Stimulated activated CD4-positive, alpha-beta T cell treated with anti-CD3 and anti-CD28 coated beads, TNF-alpha, amount 100 ng/mL, for 1 hour (primary cell): ENCODE measurements around the gene XPR1.
A peak's percentile ranks its signal among the peaks of the same experiment; 100 is the strongest.

Experiments used
- DNase-seq, 3 donors: peaks; one replicate each; pipeline ENCODE4 v3.0.0-alpha.2; 2020; ENCODE audit warnings: low read depth in 3 of 3, low spot score in 1 of 3

The XPR1 gene

GRCh38 chr1:180631766-180632325, at the start of gene XPR1:
XPR1 (plus strand) TSS chr1:180632022; CDS start chr1:180632202, 180 bp downstream.
- DNase-seq: peak; percentile 97

GRCh38 chr1:180584869-180585268, 47.0 kb upstream of the XPR1 start:
- no peak for DNase-seq

GRCh38 chr1:180585994-180586359, 45.8 kb upstream of the XPR1 start:
- no peak for DNase-seq

DNA sequence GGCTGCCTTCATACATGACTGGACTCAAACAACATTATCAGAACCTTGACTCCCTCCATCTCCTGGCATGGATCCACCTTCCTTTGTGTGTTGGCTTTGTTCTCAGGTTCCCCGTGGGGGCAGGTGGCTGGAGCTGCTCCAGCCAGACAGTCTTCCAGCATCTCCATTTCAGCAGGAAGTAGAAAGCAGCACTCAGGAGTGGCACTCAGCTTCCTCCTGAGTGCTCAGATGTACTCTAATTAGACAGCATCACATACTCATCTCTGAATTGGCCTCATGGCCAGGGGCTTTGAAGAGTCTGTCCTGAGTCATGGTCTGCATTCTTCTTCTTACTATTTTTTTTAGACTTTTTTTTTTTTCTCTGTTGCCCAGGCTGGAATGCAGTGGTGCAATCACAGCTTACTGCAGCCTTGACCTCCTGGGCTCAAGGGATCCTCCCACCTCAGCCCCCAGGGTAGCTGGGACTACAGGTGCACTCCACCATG, 45.1 kb upstream of the XPR1 start:
- no peak for DNase-seq

GRCh38 chr1:180588121-180588520, 43.7 kb upstream of the XPR1 start:
- no peak for DNase-seq

- DNase-seq: no peak
Measured at GRCh38 chr1:180590889-180591288, 40.9 kb upstream of the XPR1 start.

- DNase-seq: no peak
Measured at GRCh38 chr1:180593382-180593781, 38.4 kb upstream of the XPR1 start.

GRCh38 chr1:180594723-180595122, 37.1 kb upstream of the XPR1 start:
- no peak for DNase-seq

DNA sequence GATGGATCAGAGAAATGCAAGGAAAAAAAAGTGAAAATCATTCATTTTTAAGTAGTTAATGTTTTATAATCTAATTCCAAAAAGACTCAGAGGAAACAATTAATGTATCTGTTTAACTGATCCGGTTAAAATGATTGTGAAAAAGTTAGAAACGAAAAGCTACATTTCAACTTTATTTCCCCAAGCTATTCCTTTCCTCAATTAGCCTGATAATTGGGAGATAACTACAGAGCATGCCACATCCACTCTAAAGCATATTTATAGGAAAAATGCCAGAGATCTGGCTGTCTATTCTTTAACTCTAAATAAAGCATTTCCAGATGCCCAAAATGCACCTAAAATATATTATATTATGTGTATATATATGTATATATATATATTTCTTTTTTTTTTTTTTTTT, 35.9 kb upstream of the XPR1 start:
- DNase-seq: no peak

GRCh38 chr1:180597520-180597919, 34.3 kb upstream of the XPR1 start:
- no peak for DNase-seq

GRCh38 chr1:180598333-180598974, 33.4 kb upstream of the XPR1 start:
- no peak for DNase-seq

- no peak for DNase-seq
Measured at GRCh38 chr1:180600343-180600742, 31.5 kb upstream of the XPR1 start.

- no peak for DNase-seq
Measured at GRCh38 chr1:180601512-180601911, 30.3 kb upstream of the XPR1 start.

- DNase-seq: no peak
Measured at GRCh38 chr1:180603223-180603849, 28.5 kb upstream of the XPR1 start.

- no peak for DNase-seq
Measured at GRCh38 chr1:180603850-180604226, 28.0 kb upstream of the XPR1 start.

- DNase-seq: no peak
Measured at GRCh38 chr1:180606155-180606554, 25.7 kb upstream of the XPR1 start.

GRCh38 chr1:180609643-180610555, 21.9 kb upstream of the XPR1 start:
- DNase-seq: no peak

DNA sequence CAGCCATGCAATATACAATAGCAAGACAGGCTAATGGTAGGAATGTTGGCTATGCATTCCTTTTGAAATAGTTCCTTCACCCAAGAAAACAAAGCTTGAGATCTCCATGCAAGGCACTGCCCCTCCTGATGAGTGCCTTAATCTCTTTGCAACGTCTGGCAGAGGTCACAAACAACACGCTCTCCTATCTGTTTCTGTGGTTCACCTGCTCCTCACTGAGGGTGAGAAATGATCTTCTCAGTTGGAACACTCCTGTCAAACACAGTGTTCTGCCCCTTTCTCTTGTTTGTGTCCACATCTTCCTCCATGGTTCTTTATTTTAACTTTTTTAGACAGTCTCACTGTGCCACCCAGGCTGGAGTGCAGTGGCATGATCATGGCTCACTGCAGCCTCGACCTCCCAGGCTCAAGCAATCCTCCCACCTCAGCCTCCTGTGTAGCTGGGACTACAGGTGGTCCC, 21.2 kb upstream of the XPR1 start:
- DNase-seq: no peak

- no peak for DNase-seq
Measured at GRCh38 chr1:180611016-180611930, 20.5 kb upstream of the XPR1 start.

DNA sequence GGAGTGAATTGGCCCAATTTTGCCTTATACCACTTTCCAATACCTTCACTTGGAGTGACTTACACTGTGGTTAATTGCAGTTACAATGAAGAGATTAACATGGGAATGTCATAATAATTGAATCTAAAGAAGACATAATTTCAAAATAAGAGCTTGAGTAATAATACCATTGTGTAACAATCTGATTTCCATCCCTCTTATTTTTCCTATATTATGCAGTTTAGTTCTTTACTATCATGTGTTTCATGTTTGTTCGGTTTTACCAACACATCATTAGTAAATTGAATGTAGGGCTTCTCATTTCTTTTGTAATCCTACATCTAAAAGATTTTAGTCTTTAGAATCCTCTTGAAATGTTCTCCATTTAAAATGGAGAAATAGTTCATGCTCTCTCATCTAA, 19.2 kb upstream of the XPR1 start:
- no peak for DNase-seq

DNA sequence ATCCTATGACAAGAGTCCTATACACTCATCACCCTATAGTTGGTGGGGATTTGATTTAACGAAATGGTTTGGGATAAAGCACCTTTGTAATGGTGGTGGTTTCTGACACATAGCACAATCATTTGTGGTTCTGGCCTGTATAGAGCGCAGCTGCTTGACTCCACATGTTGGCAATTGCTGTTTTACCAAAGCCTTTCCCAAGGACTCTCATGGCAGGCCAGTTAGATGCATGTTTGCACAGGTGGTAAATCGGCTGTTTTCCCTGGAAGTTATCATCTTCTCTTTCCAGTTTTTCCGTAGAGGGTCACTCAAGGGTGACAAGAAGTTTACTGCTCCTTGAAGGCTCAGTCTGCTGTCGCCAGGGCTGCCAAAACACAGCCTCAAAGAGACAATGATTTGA, 17.1 kb upstream of the XPR1 start:
- DNase-seq: no peak
